NCI-H2196 (cell line): ENCODE measurements around the gene RNF227.
A peak's percentile ranks its signal among the peaks of the same experiment; 100 is the strongest.

ENCODE experiments used
- DNase-seq: peaks from one replicate; lab custom pipeline; 2025; ENCODE audit not compliant: unreplicated experiment; lab: John Stamatoyannopoulos, UW

The RNF227 gene

GRCh38 chr17:7930841-7931631, 14.9 kb upstream of the RNF227 start:
- DNase-seq, result no peak

- DNase-seq, result no peak
These were observed 13.3 kb upstream of the RNF227 start, which contains the start of gene KCNAB3 for GRCh38 chr17:7929158-7930023. TSS of gene KCNAB3 (minus strand) at chr17:7929856. CDS start at chr17:7929435, 421 bp downstream.

- DNase-seq, result no peak
These were observed 11.5 kb upstream of the RNF227 start for GRCh38 chr17:7927596-7927995.

- peak; percentile 64 for DNase-seq
These were observed 6.9 kb upstream of the RNF227 start for GRCh38 chr17:7922845-7923628.

GRCh38 chr17:7922269-7922844, 6.3 kb upstream of the RNF227 start:
- DNase-seq, result no peak

GRCh38 chr17:7916808-7917207, 719 bp upstream of the RNF227 start:
- DNase-seq, result no peak

- no peak for DNase-seq
These were observed 245 bp upstream of the RNF227 start for GRCh38 chr17:7916385-7916682.

GRCh38 chr17:7915179-7915610, 894 bp downstream of the RNF227 start:
- no peak for DNase-seq

GRCh38 chr17:7912927-7913524, 3.1 kb downstream of the RNF227 start:
- DNase-seq, result peak; percentile 26

- no peak for DNase-seq
These were observed 5.0 kb downstream of the RNF227 start for GRCh38 chr17:7911116-7911515.

- no peak for DNase-seq
These were observed 5.4 kb downstream of the RNF227 start for GRCh38 chr17:7910711-7911110.

- DNase-seq, result no peak
These were observed 5.8 kb downstream of the RNF227 start for GRCh38 chr17:7910281-7910680.

- no peak for DNase-seq
These were observed 7.0 kb downstream of the RNF227 start for GRCh38 chr17:7909089-7909488.

GRCh38 chr17:7903154-7904103, 12.7 kb downstream of the RNF227 start:
- peak; percentile 58 for DNase-seq

- no peak for DNase-seq
These were observed 18.3 kb downstream of the RNF227 start for GRCh38 chr17:7897773-7898172.

GRCh38 chr17:7897090-7897489, 19.0 kb downstream of the RNF227 start:
- no peak for DNase-seq

GRCh38 chr17:7894866-7895265, 21.2 kb downstream of the RNF227 start:
- no peak for DNase-seq

- no peak for DNase-seq
These were observed 21.9 kb downstream of the RNF227 start for GRCh38 chr17:7894226-7894625.

- no peak for DNase-seq
These were observed 22.8 kb downstream of the RNF227 start for GRCh38 chr17:7893187-7893880.
